Measurements from ENCODE around the gene VMO1. TPM values are rescaled to one million over a fixed set of nuclear protein-coding genes. Genes with fewer than 3 reads are reported as not detected.

Gene VMO1
- total RNA-seq, 2 experiments from 2014 or later: 0.29 to 0.32 TPM

GRCh38 chr17:4739122-4740024 is 46.8 kb downstream of the VMO1 start, which contains the start of the genes CXCL16 and ZMYND15:
CXCL16 (minus strand) TSS chr17:4739928; CDS start chr17:4739339, 589 bp downstream.
ZMYND15 (plus strand) TSS chr17:4739833; CDS start chr17:4740549, 716 bp downstream.
- ChIA-PET POLR2A (no interaction called here), CTCF (interaction anchor here (0.8 kb wide), 1 partner anchor 36 kb away, joined by 3 read pairs; no protein-coding TSS in a partner anchor)

DNA sequence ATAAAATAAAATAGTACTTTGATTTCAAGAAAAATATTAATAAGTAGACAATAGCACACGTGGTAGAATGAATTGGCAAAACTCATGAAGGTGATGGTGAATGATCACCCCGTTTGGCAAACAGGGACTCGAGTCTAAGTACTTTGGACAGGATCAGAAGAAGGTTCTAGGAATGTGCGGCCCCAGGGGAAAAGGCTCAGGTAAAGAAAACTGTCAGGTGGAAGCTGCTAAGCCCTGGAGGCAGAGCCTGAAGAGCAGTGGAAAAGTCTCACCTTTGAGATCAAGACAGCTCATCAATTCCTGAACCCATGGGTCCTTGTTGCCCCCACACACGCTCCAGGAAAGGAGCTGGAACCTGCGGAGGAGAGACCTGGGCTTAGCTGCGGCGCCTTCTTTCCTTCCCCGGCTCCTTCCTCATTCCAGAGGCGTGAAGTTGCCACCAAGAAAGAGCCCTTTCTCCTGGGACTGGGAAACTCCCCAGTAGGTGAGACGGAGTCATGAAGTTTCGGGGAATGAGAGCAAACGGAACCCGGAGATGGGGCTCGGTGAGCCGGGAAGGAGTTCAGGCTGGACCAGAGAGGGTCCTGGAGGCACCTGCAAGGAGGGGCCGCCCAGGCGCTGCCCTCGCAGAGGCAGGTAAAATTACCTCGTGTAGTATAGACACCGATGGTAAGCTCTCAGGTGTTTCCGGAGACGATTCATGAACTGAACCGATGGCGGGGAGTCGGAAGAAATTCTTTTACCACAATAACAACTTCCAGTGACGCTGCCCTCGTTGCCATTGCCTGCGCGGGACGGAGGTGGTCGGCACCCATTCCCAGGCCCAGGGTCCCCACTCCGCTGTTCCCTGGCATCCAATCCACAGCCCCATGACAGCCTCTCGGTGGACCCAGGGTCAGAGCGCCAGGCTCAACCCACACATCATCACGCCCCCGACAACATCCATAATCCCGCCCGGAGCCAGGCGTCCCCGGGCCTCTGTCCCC is 47.7 kb downstream of the VMO1 start:
- POLR2A ChIA-PET: interaction anchor here (0.5 to 0.6 kb wide), 2 partner anchors 174 to 595 kb away, joined by 4 to 5 read pairs; partner anchors contain the start of genes CYB5D2 and ZZEF1
- CTCF ChIA-PET: no interaction called here

DNA sequence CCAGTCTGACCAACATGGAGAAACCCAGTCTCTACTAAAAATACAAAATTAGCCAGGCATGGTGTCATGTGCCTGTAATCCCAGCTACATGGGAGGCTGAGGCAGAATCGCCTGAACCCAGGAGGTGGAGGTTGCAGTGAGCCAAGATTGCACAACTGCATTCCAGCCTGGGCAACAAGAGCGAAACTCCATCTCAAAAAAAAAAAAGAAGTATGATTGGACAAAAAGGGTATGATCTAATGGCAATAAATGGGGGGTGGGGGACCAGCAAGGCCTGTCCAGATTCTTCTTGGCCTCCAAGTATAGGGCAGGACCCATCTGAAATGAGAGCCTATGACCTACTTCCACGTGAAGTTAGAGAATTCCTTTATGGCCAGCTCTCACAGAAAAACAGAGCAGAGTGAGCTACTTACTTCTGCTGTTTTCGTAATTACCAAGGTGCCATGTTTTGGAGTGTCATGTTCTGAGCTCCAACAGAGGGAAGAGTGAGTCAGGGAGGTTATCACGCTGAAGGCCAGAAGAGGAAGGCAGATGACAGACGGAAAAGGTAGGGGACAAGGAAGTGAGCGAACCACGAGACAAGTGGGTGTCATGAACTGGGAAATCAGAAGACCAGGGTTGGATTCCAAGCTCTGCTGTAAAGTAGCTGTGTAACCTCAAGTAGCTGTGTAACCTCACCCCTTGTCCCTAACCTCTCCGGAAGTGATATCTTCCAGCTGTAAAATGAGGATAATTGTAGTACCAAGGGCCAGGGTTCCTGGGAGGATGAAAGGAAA is 50.1 kb downstream of the VMO1 start:
- POLR2A ChIA-PET: interaction anchor here (1.6 kb wide), 1 partner anchor 54 kb away, joined by 3 read pairs; no protein-coding TSS in a partner anchor
- CTCF ChIA-PET: interaction anchor here (0.6 to 1.2 kb wide), 4 partner anchors 28 to 69 kb away, joined by 3 to 4 read pairs (median 3); no protein-coding TSS in a partner anchor

Other genes starting within 250 kb of the VMO1 start
- gene MYBBP1A, start 231.0 kb downstream of the VMO1 start, total RNA-seq: 100 to 1,000 TPM; 154 to 157 TPM
- not detected for gene GGT6, start 225.8 kb downstream of the VMO1 start, total RNA-seq
- not detected for gene SMTNL2, start 201.8 kb downstream of the VMO1 start, total RNA-seq
- gene ALOX15, start 144.7 kb downstream of the VMO1 start, total RNA-seq: not detected
- 100 to 1,000 TPM; 118 to 119 TPM for gene PELP1, start 82.2 kb downstream of the VMO1 start, total RNA-seq
- gene ARRB2, start 75.7 kb downstream of the VMO1 start, total RNA-seq: 100 to 1,000 TPM; 183 to 193 TPM
- gene MED11, start 54.9 kb downstream of the VMO1 start, total RNA-seq: 10 to 100 TPM; 22.1 to 22.9 TPM
- gene ZMYND15, start 46.5 kb downstream of the VMO1 start, total RNA-seq: not detected
- 1 to 10 TPM; 1.6 to 1.7 TPM for gene CXCL16, start 46.4 kb downstream of the VMO1 start, total RNA-seq
- gene TM4SF5, start 14.5 kb downstream of the VMO1 start, total RNA-seq: not detected
- gene GLTPD2, start 2.6 kb upstream of the VMO1 start, total RNA-seq: not detected
- 100 to 1,000 TPM; 183 to 184 TPM for gene PSMB6, start 9.8 kb upstream of the VMO1 start, total RNA-seq
- gene PLD2, start 20.8 kb upstream of the VMO1 start, total RNA-seq: 10 to 100 TPM in 1 of 2 experiments, 1 to 10 TPM in 1; 10.0 to 12.6 TPM
- 10 to 100 TPM; 46.8 to 48.5 TPM for gene MINK1, start 47.0 kb upstream of the VMO1 start, total RNA-seq
- gene C17orf107, start 113.2 kb upstream of the VMO1 start, total RNA-seq: 1 to 10 TPM; 2.8 to 3.2 TPM
- gene CHRNE, start 116.7 kb upstream of the VMO1 start, total RNA-seq: under 1 TPM; 0.38 to 0.42 TPM
- not detected for gene GP1BA, start 145.9 kb upstream of the VMO1 start, total RNA-seq
- gene SLC25A11, start 153.7 kb upstream of the VMO1 start, total RNA-seq: 10 to 100 TPM; 91.7 to 92.9 TPM
- gene RNF167, start 153.9 kb upstream of the VMO1 start, total RNA-seq: 100 to 1,000 TPM; 179 to 192 TPM
- 1,000 to 10,000 TPM; 1,847 to 1,866 TPM for gene PFN1, start 162.2 kb upstream of the VMO1 start, total RNA-seq
- 10 to 100 TPM; 28.2 to 31.5 TPM for gene ENO3, start 164.8 kb upstream of the VMO1 start, total RNA-seq
- 10 to 100 TPM; 64.0 to 64.8 TPM for gene SPAG7, start 181.5 kb upstream of the VMO1 start, total RNA-seq
- 100 to 1,000 TPM; 120 to 125 TPM for gene CAMTA2, start 201.3 kb upstream of the VMO1 start, total RNA-seq
- under 1 TPM; 0.30 to 0.31 TPM for gene INCA1, start 211.2 kb upstream of the VMO1 start, total RNA-seq
- 10 to 100 TPM; 72.7 to 77.3 TPM for gene KIF1C, start 211.6 kb upstream of the VMO1 start, total RNA-seq
- under 1 TPM; 0.21 to 0.32 TPM for gene SLC52A1, start 249.1 kb upstream of the VMO1 start, total RNA-seq